SK-N-SH (cell line): Measurements from ENCODE around the gene CEP131.

Experiments
- USF2 ChIP-seq: fragments of 150-350 bp; IDR thresholded peaks from 2 replicates; pipeline ENCODE4 v1.6.1; 2017; ENCODE audit warnings: antibody characterized with exemption, low read length, low read depth, borderline replicate concordance
- TF ChIP-seq, protein P1 (sequence below): fragments of 200-600 bp; sonication (generic); IDR thresholded peaks from 2 replicates; pipeline ENCODE4 v1.6.1; 2017; ENCODE audit warnings: antibody characterized with exemption, mild to moderate bottlenecking, moderate library complexity
- TF ChIP-seq, protein P2 (sequence below): IDR thresholded peaks from 2 replicates; pipeline ENCODE4 v1.6.1; 2012; ENCODE audit warnings: mild to moderate bottlenecking, low read depth, low read length, moderate library complexity

GRCh38 chr17:81191646-81192045, 31.1 kb downstream of the CEP131 start:
- TF ChIP-seq, protein P1, sequence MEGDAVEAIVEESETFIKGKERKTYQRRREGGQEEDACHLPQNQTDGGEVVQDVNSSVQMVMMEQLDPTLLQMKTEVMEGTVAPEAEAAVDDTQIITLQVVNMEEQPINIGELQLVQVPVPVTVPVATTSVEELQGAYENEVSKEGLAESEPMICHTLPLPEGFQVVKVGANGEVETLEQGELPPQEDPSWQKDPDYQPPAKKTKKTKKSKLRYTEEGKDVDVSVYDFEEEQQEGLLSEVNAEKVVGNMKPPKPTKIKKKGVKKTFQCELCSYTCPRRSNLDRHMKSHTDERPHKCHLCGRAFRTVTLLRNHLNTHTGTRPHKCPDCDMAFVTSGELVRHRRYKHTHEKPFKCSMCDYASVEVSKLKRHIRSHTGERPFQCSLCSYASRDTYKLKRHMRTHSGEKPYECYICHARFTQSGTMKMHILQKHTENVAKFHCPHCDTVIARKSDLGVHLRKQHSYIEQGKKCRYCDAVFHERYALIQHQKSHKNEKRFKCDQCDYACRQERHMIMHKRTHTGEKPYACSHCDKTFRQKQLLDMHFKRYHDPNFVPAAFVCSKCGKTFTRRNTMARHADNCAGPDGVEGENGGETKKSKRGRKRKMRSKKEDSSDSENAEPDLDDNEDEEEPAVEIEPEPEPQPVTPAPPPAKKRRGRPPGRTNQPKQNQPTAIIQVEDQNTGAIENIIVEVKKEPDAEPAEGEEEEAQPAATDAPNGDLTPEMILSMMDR = no peak
- no peak for TF ChIP-seq USF2
- TF ChIP-seq, protein P2, sequence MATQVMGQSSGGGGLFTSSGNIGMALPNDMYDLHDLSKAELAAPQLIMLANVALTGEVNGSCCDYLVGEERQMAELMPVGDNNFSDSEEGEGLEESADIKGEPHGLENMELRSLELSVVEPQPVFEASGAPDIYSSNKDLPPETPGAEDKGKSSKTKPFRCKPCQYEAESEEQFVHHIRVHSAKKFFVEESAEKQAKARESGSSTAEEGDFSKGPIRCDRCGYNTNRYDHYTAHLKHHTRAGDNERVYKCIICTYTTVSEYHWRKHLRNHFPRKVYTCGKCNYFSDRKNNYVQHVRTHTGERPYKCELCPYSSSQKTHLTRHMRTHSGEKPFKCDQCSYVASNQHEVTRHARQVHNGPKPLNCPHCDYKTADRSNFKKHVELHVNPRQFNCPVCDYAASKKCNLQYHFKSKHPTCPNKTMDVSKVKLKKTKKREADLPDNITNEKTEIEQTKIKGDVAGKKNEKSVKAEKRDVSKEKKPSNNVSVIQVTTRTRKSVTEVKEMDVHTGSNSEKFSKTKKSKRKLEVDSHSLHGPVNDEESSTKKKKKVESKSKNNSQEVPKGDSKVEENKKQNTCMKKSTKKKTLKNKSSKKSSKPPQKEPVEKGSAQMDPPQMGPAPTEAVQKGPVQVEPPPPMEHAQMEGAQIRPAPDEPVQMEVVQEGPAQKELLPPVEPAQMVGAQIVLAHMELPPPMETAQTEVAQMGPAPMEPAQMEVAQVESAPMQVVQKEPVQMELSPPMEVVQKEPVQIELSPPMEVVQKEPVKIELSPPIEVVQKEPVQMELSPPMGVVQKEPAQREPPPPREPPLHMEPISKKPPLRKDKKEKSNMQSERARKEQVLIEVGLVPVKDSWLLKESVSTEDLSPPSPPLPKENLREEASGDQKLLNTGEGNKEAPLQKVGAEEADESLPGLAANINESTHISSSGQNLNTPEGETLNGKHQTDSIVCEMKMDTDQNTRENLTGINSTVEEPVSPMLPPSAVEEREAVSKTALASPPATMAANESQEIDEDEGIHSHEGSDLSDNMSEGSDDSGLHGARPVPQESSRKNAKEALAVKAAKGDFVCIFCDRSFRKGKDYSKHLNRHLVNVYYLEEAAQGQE = no peak
